ENCODE measurements around the gene CEP55. TPM values are rescaled to one million over a fixed set of nuclear protein-coding genes. Genes with fewer than 3 reads are reported as not detected.

The CEP55 gene
- total RNA-seq, 1 experiment from 2014 or later, result 17.3 TPM

DNA sequence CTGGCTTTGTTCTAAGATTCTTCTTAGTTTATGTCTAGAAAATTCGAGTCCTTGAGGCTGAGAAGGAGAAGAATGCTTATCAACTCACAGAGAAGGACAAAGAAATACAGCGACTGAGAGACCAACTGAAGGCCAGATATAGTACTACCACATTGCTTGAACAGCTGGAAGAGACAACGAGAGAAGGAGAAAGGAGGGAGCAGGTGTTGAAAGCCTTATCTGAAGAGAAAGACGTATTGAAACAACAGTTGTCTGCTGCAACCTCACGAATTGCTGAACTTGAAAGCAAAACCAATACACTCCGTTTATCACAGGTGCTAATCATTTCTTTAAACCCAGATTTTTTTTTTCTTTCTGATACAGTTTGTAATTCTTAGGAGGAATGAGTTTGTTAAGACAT, 6.7 kb downstream of the CEP55 start:
- POLR2A ChIA-PET, result no interaction called here
- no peak for TF ChIP-seq RORB (CRISPR knock-in tag; IDR thresholded peaks at IDR 0.05)
- TF ChIP-seq, protein P1, sequence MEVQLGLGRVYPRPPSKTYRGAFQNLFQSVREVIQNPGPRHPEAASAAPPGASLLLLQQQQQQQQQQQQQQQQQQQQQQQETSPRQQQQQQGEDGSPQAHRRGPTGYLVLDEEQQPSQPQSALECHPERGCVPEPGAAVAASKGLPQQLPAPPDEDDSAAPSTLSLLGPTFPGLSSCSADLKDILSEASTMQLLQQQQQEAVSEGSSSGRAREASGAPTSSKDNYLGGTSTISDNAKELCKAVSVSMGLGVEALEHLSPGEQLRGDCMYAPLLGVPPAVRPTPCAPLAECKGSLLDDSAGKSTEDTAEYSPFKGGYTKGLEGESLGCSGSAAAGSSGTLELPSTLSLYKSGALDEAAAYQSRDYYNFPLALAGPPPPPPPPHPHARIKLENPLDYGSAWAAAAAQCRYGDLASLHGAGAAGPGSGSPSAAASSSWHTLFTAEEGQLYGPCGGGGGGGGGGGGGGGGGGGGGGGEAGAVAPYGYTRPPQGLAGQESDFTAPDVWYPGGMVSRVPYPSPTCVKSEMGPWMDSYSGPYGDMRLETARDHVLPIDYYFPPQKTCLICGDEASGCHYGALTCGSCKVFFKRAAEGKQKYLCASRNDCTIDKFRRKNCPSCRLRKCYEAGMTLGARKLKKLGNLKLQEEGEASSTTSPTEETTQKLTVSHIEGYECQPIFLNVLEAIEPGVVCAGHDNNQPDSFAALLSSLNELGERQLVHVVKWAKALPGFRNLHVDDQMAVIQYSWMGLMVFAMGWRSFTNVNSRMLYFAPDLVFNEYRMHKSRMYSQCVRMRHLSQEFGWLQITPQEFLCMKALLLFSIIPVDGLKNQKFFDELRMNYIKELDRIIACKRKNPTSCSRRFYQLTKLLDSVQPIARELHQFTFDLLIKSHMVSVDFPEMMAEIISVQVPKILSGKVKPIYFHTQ (CRISPR knock-in tag; IDR thresholded peaks at IDR 0.05), result no peak
- TF ChIP-seq ELF4 (CRISPR knock-in tag; IDR thresholded peaks at IDR 0.05; ENCODE audit: low read depth), result no peak
- no peak for TF ChIP-seq SMAD3 (CRISPR knock-in tag; IDR thresholded peaks at IDR 0.05; ENCODE audit: borderline replicate concordance)
- ATAC-seq, result no peak

DNA sequence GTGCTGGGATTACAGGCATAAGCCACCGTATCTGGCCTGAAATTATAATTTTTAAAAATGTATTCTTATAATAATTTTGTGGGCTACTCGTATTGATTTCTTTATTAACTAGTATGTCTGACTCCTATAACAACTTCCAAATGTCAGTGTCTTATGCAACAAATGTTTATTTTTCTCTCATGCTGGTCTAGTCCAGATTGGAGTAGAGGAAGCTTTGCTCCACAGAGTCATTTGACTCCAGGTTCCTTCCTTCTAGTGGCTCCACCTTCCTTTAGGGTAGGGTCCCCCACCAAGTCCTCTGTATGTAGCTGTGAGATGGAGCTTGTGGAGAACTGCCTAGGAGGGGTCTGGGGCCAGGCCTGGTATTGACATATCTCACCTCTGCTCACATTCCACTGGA, 8.7 kb downstream of the CEP55 start:
- CTCF ChIA-PET, result interaction anchor here (1.4 kb wide), 1 partner anchor 129 kb away, joined by 5 read pairs; no protein-coding TSS in a partner anchor
- POLR2A ChIA-PET, result no interaction called here
- H3K9me3 Mint-ChIP-seq, result no peaks in the 10 kb centered on the region
- H3K27me3 Mint-ChIP-seq (ENCODE audit: low read depth), result no peaks in the 10 kb centered on the region
- ATAC-seq (no peak), DNase-seq (ENCODE audit: low spot score) (no peak)
- H3K4me1 Mint-ChIP-seq, result no peaks in the 10 kb centered on the region
- peaks cover 53% of the 10 kb centered on the region for H3K36me3 Mint-ChIP-seq
- H3K4me3 Mint-ChIP-seq, result no peak overlapping the region
- no peak overlapping the region for H3K27ac Mint-ChIP-seq
- TF ChIP-seq, protein P2, sequence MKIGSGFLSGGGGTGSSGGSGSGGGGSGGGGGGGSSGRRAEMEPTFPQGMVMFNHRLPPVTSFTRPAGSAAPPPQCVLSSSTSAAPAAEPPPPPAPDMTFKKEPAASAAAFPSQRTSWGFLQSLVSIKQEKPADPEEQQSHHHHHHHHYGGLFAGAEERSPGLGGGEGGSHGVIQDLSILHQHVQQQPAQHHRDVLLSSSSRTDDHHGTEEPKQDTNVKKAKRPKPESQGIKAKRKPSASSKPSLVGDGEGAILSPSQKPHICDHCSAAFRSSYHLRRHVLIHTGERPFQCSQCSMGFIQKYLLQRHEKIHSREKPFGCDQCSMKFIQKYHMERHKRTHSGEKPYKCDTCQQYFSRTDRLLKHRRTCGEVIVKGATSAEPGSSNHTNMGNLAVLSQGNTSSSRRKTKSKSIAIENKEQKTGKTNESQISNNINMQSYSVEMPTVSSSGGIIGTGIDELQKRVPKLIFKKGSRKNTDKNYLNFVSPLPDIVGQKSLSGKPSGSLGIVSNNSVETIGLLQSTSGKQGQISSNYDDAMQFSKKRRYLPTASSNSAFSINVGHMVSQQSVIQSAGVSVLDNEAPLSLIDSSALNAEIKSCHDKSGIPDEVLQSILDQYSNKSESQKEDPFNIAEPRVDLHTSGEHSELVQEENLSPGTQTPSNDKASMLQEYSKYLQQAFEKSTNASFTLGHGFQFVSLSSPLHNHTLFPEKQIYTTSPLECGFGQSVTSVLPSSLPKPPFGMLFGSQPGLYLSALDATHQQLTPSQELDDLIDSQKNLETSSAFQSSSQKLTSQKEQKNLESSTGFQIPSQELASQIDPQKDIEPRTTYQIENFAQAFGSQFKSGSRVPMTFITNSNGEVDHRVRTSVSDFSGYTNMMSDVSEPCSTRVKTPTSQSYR (CRISPR knock-in tag; IDR thresholded peaks at IDR 0.05), result no peak
- no peak for TF ChIP-seq ZBTB21 (CRISPR knock-in tag; IDR thresholded peaks at IDR 0.05; ENCODE audit: borderline replicate concordance)
- no peak for TF ChIP-seq GABPB1 (CRISPR knock-in tag; IDR thresholded peaks at IDR 0.05)
- no peak for TF ChIP-seq ZNF232 (CRISPR knock-in tag; IDR thresholded peaks at IDR 0.05)
- TF ChIP-seq, protein P3, sequence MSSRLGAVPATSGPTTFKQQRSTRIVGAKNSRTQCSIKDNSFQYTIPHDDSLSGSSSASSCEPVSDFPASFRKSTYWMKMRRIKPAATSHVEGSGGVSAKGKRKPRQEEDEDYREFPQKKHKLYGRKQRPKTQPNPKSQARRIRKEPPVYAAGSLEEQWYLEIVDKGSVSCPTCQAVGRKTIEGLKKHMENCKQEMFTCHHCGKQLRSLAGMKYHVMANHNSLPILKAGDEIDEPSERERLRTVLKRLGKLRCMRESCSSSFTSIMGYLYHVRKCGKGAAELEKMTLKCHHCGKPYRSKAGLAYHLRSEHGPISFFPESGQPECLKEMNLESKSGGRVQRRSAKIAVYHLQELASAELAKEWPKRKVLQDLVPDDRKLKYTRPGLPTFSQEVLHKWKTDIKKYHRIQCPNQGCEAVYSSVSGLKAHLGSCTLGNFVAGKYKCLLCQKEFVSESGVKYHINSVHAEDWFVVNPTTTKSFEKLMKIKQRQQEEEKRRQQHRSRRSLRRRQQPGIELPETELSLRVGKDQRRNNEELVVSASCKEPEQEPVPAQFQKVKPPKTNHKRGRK (CRISPR knock-in tag; IDR thresholded peaks at IDR 0.05; ENCODE audit: borderline replicate concordance), result no peak
- TF ChIP-seq, protein P4, sequence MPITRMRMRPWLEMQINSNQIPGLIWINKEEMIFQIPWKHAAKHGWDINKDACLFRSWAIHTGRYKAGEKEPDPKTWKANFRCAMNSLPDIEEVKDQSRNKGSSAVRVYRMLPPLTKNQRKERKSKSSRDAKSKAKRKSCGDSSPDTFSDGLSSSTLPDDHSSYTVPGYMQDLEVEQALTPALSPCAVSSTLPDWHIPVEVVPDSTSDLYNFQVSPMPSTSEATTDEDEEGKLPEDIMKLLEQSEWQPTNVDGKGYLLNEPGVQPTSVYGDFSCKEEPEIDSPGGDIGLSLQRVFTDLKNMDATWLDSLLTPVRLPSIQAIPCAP (CRISPR knock-in tag; IDR thresholded peaks at IDR 0.05), result no peak
- TF ChIP-seq, protein P5, sequence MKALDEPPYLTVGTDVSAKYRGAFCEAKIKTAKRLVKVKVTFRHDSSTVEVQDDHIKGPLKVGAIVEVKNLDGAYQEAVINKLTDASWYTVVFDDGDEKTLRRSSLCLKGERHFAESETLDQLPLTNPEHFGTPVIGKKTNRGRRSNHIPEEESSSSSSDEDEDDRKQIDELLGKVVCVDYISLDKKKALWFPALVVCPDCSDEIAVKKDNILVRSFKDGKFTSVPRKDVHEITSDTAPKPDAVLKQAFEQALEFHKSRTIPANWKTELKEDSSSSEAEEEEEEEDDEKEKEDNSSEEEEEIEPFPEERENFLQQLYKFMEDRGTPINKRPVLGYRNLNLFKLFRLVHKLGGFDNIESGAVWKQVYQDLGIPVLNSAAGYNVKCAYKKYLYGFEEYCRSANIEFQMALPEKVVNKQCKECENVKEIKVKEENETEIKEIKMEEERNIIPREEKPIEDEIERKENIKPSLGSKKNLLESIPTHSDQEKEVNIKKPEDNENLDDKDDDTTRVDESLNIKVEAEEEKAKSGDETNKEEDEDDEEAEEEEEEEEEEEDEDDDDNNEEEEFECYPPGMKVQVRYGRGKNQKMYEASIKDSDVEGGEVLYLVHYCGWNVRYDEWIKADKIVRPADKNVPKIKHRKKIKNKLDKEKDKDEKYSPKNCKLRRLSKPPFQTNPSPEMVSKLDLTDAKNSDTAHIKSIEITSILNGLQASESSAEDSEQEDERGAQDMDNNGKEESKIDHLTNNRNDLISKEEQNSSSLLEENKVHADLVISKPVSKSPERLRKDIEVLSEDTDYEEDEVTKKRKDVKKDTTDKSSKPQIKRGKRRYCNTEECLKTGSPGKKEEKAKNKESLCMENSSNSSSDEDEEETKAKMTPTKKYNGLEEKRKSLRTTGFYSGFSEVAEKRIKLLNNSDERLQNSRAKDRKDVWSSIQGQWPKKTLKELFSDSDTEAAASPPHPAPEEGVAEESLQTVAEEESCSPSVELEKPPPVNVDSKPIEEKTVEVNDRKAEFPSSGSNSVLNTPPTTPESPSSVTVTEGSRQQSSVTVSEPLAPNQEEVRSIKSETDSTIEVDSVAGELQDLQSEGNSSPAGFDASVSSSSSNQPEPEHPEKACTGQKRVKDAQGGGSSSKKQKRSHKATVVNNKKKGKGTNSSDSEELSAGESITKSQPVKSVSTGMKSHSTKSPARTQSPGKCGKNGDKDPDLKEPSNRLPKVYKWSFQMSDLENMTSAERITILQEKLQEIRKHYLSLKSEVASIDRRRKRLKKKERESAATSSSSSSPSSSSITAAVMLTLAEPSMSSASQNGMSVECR (CRISPR knock-in tag; IDR thresholded peaks at IDR 0.05; ENCODE audit: borderline replicate concordance), result no peak
- TF ChIP-seq NFE2L1 (CRISPR knock-in tag; IDR thresholded peaks at IDR 0.05), result no peak
- no peak for TF ChIP-seq SMAD4 (CRISPR knock-in tag; IDR thresholded peaks at IDR 0.05)
- TF ChIP-seq, protein P6, sequence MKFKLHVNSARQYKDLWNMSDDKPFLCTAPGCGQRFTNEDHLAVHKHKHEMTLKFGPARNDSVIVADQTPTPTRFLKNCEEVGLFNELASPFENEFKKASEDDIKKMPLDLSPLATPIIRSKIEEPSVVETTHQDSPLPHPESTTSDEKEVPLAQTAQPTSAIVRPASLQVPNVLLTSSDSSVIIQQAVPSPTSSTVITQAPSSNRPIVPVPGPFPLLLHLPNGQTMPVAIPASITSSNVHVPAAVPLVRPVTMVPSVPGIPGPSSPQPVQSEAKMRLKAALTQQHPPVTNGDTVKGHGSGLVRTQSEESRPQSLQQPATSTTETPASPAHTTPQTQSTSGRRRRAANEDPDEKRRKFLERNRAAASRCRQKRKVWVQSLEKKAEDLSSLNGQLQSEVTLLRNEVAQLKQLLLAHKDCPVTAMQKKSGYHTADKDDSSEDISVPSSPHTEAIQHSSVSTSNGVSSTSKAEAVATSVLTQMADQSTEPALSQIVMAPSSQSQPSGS (CRISPR knock-in tag; IDR thresholded peaks at IDR 0.05; ENCODE audit: borderline replicate concordance, low read depth), result no peak
- TF ChIP-seq, protein P7, sequence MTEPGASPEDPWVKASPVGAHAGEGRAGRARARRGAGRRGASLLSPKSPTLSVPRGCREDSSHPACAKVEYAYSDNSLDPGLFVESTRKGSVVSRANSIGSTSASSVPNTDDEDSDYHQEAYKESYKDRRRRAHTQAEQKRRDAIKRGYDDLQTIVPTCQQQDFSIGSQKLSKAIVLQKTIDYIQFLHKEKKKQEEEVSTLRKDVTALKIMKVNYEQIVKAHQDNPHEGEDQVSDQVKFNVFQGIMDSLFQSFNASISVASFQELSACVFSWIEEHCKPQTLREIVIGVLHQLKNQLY (CRISPR knock-in tag; IDR thresholded peaks at IDR 0.05), result no peak
- TF ChIP-seq, protein P8, sequence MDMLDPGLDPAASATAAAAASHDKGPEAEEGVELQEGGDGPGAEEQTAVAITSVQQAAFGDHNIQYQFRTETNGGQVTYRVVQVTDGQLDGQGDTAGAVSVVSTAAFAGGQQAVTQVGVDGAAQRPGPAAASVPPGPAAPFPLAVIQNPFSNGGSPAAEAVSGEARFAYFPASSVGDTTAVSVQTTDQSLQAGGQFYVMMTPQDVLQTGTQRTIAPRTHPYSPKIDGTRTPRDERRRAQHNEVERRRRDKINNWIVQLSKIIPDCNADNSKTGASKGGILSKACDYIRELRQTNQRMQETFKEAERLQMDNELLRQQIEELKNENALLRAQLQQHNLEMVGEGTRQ (CRISPR knock-in tag; IDR thresholded peaks at IDR 0.05), result no peak

More for the DNA sequence above, 6.7 kb downstream of the CEP55 start:
- no peak overlapping the region for H3K4me3 Mint-ChIP-seq
- no peaks in the 10 kb centered on the region for H3K9me3 Mint-ChIP-seq
- peaks cover 47% of the 10 kb centered on the region for H3K36me3 Mint-ChIP-seq
- H3K27me3 Mint-ChIP-seq (ENCODE audit: low read depth), result no peaks in the 10 kb centered on the region
- DNase-seq (ENCODE audit: low spot score), result no peak
- peaks cover 6% of the 10 kb centered on the region for H3K4me1 Mint-ChIP-seq
- CTCF ChIA-PET, result interaction anchor here (1.0 to 2.3 kb wide), 3 partner anchors 17 to 127 kb away, joined by 3 to 8 read pairs (median 6); partner anchors contain the start of gene MYOF
- H3K27ac Mint-ChIP-seq, result no peak overlapping the region
